ENCODE data around the gene CR1L.

DNA sequence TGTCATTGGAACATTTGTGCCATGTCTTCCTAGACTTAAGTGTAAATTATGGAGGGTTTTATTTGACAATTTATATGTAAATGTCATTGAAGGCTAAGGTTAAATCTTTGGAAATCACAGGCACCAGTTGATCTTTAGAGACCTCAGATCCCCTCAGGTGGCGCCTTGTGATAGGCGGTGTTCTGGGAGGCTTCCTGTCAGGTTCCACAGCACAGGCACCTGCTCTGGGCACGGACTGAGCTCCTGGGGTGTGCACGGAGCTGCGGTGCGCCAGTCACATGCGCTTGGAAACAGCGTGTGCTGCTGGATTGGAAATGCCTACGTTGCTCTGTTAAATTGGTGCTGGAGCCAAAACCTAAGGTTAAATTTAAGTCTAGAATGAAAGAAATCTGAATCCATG lies 119.0 kb downstream of the CR1L start:
- TF ChIP-seq, protein P1, sequence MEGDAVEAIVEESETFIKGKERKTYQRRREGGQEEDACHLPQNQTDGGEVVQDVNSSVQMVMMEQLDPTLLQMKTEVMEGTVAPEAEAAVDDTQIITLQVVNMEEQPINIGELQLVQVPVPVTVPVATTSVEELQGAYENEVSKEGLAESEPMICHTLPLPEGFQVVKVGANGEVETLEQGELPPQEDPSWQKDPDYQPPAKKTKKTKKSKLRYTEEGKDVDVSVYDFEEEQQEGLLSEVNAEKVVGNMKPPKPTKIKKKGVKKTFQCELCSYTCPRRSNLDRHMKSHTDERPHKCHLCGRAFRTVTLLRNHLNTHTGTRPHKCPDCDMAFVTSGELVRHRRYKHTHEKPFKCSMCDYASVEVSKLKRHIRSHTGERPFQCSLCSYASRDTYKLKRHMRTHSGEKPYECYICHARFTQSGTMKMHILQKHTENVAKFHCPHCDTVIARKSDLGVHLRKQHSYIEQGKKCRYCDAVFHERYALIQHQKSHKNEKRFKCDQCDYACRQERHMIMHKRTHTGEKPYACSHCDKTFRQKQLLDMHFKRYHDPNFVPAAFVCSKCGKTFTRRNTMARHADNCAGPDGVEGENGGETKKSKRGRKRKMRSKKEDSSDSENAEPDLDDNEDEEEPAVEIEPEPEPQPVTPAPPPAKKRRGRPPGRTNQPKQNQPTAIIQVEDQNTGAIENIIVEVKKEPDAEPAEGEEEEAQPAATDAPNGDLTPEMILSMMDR (IDR thresholded peaks at IDR 0.05) = no peak
- TF ChIP-seq POLR2A (IDR thresholded peaks at IDR 0.05) = no peak
